Cardiac septum (tissue), 1 donor: ENCODE results near the gene SPPL2B. TPM values are rescaled to one million over a fixed set of nuclear protein-coding genes. Genes with fewer than 3 reads are reported as not detected.

Source experiments
- DNase-seq: peaks from one replicate; pipeline ENCODE4 v3.0.0-alpha.2; 2020; ENCODE audit warnings: low spot score
- intact Hi-C: fragments of 100-400 bp; cut with DNase I; formaldehyde crosslinking; loops from one replicate; pipeline ENCODE4 v1.14.0; 2022
- total RNA-seq: library from RNA; stranded (reverse); fragmentation: NEBNext Ultra II Directional; extraction: Animal tissue kit (Norgen Biotek cat#: 25700); gene quantifications from one replicate; pipeline ENCODE4 v1.2.1, GENCODE V29; 2021
- donor health status: DM: no; HTN: no; CAD: no.

The SPPL2B gene
- total RNA-seq, 1 donor from 2014 or later, result 27.4 TPM

DNA sequence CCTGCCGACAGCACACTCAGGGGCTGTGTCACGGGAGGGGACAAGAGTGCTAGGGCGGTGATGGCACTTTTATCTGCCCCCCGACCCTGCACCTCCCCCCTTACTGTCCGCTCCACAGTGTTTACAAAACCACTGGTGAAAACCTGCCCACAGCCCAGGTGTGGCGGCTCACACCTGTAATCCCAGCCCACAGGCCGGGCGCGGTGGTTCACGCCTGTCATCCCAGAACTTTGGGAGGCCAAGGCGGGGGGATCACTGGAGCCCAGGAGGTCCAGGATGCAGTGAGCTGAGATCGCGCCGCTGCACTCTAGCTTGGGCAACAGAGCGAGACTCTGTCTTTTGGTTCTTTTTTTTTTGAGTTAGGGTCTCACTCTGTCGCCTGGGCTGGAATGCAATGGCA lies 32.3 kb upstream of the SPPL2B start:
- DNase-seq, result no peak
- intact Hi-C loops, result no loop called here

DNA sequence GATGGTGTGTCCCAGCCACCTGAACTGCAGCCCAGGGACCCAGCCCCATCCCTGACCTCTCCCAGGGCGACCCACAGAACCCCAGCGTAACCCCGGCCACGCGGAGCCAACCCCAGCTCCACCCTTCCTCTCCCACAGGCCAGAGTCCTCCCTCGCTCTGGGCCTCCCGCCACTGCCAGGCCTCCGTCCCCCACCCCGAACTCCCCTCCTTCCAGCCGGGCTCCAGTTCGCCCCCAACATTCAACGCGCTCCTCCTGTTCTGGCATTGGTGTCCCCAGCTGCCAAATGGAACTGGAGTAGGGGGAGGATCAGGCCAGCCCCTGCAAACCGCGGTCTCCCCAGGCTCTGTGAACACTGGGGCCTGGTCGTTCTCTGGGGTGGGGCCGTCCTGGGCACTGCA lies 28.0 kb upstream of the SPPL2B start:
- no peak for DNase-seq
- intact Hi-C loops, result no loop called here

DNA sequence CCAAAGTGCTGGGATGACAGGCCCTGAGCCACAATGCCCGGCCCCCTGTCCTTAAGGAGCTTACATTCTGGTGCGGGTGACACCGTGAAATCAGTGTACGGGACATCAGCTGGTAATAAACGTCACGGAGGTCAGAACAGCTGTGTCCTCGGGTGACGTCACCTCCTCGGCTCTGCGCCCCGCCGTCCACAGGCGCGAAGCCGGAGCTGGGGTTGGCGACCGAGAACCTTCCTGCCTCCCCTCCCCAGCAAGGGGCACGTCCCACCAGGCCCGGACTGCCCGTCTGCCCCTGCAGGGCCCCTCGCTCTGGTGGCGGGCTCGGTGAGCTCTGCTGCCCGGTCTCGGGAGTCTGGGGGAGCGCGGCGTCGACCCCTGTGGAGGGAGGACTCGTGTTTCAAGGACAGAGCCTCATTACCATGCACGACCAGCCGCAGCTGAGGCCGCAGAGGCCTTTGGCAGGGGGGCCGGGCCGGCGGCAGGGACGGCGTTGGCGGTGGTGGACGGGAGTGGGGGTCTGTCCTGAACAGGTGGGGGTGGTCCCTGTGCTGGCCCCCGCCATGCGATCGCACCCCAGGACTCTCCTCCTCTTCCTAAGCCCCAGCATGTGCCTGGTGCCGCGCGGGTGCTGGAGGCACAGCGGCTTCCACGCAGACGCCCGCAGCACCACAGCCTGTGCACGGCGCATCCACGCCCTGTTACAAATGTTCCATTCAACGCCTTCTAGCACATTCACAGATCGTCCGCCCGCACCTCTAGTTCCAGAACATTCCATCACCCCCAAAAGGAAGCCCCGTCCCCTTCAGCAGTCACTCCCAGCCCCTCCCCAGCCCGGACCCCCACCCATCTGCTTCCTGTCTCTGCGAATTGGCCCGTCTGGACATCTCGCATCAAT lies 25.9 kb upstream of the SPPL2B start:
- DNase-seq, result no peak
- intact Hi-C loops, result no loop called here

- intact Hi-C loops, result no loop called here
- no peak for DNase-seq
These were observed 25.2 kb upstream of the SPPL2B start for GRCh38 chr19:2303211-2303798.

- no peak for DNase-seq
These were observed 22.8 kb upstream of the SPPL2B start for GRCh38 chr19:2305452-2306280.

GRCh38 chr19:2306281-2306806 lies 22.1 kb upstream of the SPPL2B start:
- intact Hi-C loops, result no loop called here
- no peak for DNase-seq

More at GRCh38 chr19:2305452-2306280, 22.8 kb upstream of the SPPL2B start:
- intact Hi-C loops, result no loop called here

- no peak for DNase-seq
- intact Hi-C loops, result no loop called here
These were observed 21.5 kb upstream of the SPPL2B start for GRCh38 chr19:2306971-2307370.

DNA sequence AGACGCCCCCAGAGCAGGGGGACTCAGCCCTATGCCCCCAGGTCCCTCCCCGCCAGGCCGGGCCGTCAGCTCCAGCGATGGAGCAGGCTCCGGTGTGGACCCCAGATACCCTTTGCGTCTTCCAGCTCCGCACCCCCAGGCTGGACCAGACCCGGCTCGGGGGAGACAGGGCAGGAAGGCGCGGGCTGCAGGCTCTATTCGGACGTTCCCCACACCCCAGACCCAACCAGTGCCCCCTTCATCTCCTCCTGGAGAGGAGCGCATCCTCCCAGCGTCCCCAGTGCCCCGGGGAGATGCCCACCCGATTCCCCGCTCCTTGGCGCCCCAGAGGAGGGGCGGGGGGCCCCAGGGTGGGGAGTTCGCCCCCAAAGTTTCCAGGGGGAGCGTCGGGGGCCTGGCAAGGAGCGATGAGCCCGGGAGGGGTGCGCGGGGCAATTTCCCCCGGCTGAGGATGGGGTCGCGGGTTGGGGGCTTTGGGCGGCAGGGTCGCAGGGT lies 20.9 kb upstream of the SPPL2B start:
- intact Hi-C loops, result no loop called here
- DNase-seq, result no peak

DNA sequence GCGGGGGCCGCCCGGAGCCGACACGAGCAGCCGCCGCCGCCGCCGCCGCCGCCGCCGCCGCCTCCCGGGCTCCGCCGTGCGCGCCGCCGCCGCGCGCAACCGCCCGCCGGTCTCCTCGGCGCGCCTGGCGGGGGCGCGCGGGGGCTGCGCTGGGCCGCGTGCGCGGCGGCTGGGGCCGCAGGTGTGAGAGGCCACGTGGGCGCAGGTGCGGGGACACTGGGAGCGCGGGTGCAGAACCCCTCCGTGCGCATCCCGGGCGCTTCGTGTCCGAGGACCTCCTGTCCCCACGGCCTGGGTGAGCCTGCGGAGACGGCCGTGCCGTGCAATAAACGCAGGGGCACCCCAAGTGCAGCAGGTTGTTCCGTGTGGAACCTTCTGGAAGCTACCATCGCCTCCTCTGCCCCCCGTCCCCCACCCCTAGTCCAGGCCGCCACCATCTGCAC lies 20.3 kb upstream of the SPPL2B start, which contains the start of gene LINGO3:
LINGO3 (minus strand) TSS at position 41 of the 443 bp plus-strand sequence. CDS start 16,378 bp downstream, outside the sequence.
- no peak for DNase-seq
- intact Hi-C loops, result no loop called here

- intact Hi-C loops, result no loop called here
- DNase-seq, result no peak
These were observed 18.6 kb upstream of the SPPL2B start for GRCh38 chr19:2309734-2310362.

DNA sequence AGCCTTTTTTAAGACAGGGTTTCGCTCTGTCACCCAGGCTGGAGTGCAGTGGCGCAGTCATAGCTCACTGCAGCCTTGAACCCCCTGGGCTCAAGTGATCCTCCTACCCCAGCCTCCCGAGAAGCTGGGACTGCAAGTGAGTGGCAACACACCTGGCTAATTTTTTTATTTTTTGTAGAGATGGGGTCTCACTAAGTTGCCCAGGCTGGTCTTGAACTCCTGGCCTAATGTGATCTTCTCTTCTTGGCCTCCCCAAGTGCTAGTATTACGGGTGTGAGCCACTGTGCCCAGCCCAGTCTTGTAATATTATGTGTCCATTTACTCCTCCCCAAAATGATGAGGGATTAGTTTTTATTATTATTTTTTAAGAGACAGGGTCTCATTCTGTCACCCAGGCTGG lies 17.4 kb upstream of the SPPL2B start:
- intact Hi-C loops, result no loop called here

DNA sequence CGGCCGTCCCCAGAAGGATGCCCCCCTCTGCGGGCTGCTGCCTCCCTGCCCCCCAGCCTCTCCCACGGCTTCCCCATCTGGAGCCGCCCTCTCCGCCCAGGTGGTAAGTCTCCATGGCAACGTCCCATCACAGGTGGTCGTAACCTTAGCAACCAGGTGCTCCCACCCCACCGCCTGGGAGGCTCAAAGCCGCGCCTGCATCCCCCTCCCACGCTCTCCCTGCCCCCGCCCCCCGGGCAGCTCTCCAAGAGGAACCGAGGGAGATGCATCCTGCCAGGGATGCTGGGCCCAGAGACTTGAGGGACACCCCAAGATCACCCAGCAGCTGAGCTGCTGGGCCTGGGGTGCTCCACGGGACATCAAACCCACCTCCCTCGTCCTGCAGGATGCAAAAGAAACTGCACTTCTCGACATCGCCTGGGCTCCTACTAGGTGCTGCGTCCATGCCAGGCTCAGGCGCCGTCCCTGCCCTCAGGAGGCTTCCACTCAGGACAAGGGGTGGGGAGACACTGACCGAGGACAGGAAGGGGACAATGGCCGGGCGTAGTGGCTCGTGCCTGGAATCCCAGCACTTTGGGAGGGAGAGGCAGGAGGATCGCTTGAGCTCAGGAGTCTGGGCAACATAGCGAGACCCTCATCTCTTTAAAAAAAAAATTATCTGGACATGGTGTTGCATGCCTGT lies 15.5 kb upstream of the SPPL2B start:
- DNase-seq, result no peak

More for the DNA sequence above, 17.4 kb upstream of the SPPL2B start:
- no peak for DNase-seq

GRCh38 chr19:2315121-2315817 lies 13.2 kb upstream of the SPPL2B start:
- intact Hi-C loops, result loop anchor here (5.0 kb wide), 2 partner anchors 78 to 158 kb away; partner anchors contain the start of genes PLEKHJ1 and SF3A2
- DNase-seq, result no peak

More for the DNA sequence above, 15.5 kb upstream of the SPPL2B start:
- intact Hi-C loops, result no loop called here

DNA sequence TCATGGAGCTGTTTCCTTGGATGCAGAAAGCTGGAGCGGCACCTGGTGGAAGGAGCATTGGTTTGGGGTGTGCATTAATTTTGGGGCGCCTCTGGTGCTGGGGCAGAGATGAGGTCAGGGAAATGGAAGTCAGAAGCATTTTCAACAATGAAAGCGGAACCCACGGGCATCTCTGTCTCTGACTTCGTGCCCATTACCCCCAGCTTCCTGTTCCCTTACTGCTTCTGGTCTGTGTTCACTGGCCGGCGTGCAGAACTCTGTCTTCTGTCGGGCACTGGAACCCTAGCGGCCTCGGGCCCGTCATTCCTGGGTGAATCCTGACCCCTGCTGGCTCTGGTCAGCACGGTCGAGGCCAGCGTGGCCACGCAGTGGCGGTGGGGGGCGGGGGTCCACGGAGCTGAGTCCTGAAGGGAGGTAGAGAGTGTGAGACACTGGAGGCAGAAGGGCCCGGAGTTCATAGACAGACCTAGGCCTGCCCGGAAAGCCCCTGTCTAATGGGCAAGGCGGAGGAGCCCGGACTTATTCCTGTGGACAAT lies 12.6 kb upstream of the SPPL2B start:
- intact Hi-C loops, result loop anchor here (2.0 to 5.0 kb wide), 3 partner anchors 41 to 159 kb away; partner anchors contain the start of genes PLEKHJ1 and SF3A2
- DNase-seq, result peak; percentile 93

- no peak for DNase-seq
- intact Hi-C loops, result loop anchor here (2.0 to 5.0 kb wide), 3 partner anchors 42 to 160 kb away; partner anchors contain the start of genes PLEKHJ1 and SF3A2
These were observed 11.2 kb upstream of the SPPL2B start for GRCh38 chr19:2317300-2317699.

DNA sequence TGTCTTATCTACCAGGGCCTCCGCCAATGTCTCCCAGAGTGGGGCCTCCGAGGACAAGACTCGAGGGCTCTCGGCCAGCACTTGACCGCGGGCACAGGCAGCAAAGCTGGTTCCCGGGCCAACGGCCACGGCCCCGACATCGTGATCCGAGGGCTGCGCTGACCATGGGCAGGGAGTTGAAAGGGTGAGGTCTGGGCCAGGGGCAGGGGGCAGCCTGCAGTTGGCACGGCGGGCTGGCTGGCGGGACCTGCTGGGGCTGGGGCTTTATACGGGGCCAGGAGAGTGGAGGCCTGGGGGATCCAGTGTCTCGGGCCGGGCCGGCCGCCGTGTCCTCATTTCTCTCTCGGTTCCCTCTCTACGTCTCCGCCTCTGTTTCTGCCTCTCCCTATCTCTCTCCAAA lies 10.7 kb upstream of the SPPL2B start:
- no peak for DNase-seq
- intact Hi-C loops, result loop anchor here (2.0 to 5.0 kb wide), 3 partner anchors 43 to 160 kb away; partner anchors contain the start of genes PLEKHJ1 and SF3A2

DNA sequence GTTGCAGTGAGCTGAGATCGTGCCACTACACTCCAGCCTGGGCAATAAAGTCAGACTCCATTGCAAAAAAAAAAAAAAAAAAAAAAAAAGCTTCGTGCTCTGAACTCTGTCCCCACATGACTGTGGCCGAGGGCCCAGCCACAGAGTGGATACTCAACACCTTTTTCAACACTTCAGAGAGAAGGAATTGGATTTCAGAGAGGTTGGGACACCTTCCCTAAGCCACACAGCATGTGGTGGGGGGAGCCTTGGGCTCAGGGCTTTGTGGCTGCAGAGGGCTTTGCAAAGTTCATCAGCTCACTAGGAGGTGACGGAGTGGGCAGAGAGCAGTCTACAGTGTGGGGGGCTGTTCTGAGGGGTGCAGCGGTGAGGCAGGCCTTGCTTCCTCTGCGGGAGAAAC lies 9.6 kb upstream of the SPPL2B start:
- intact Hi-C loops, result loop anchor here (5.0 kb wide), 2 partner anchors 82 to 162 kb away; partner anchors contain the start of genes PLEKHJ1 and SF3A2
- DNase-seq, result no peak
